B cell (primary cell): ENCODE measurements around the gene PARP16. TPM values are rescaled to one million over a fixed set of nuclear protein-coding genes. Genes with fewer than 3 reads are reported as not detected.

Source experiments
- ATAC-seq: fragments of 200-7000 bp; cut with Tn5 transposase; one replicate; pipeline ENCODE4 v1.10.0; 2021; ENCODE audit warnings: low read depth, mild to moderate bottlenecking, moderate number of reproducible peaks, moderate library complexity
- CTCF ChIA-PET: fragments of 350-600 bp; sonication (Branson Sonifier 250); formaldehyde crosslinking; loops from one replicate; lab custom pipeline; 2021; ENCODE audit warnings: antibody characterized with exemption, inconsistent platforms; lab: Charles Lee
- POLR2A ChIA-PET: fragments of 350-600 bp; sonication (Branson Sonifier 250); formaldehyde crosslinking; loops from one replicate; lab custom pipeline; 2021; ENCODE audit warnings: antibody characterized with exemption; lab: Charles Lee
- DNase-seq: peaks from one replicate; pipeline ENCODE4 v3.0.0; 2013
- H2AFZ ChIP-seq: 2 replicates; pipeline ENCODE4 v1.6.1; 2012; ENCODE audit warnings: mild to moderate bottlenecking, low read depth, low read length; ENCODE audit not compliant: insufficient read depth, poor library complexity, severe bottlenecking
- H3K27ac ChIP-seq, 2 donors: 1 replicate in 1 of 2; 2 replicates in 1 of 2; pipeline ENCODE4 v1.5.1; 2012 to 2013; ENCODE audit warnings: low read length in 2 of 2, mild to moderate bottlenecking in 2 of 2, moderate library complexity in 1 of 2
- H3K27me3 ChIP-seq, 4 experiments: fragments of 200-600 bp in 1 of 4; sonication (generic) in 1 of 4; replicated peaks in 1 of 4; 1 replicate in 2 of 4; 2 replicates in 2 of 4; pipeline versions ENCODE4 v1.6.1 to v1.7.0; 2013 to 2016; ENCODE audit warnings: low read length in 3 of 4, mild to moderate bottlenecking in 2 of 4, mixed read lengths in 1 of 4, moderate library complexity in 1 of 4; ENCODE audit not compliant: insufficient read depth in 4 of 4, control insufficient read depth in 3 of 4; ENCODE audit errors: control extremely low read depth in 1 of 4
- H3K36me3 ChIP-seq, 2 experiments: replicated peaks in 1 of 2; 1 replicate in 1 of 2; 2 replicates in 1 of 2; pipeline versions ENCODE4 v1.6.1 to v1.7.1; 2013; ENCODE audit warnings: low read length in 1 of 2; ENCODE audit not compliant: insufficient read depth in 2 of 2, control insufficient read depth in 1 of 2; ENCODE audit errors: control extremely low read depth in 1 of 2, extremely low read depth in 1 of 2
- H3K4me1 ChIP-seq, 2 donors: fragments of 200-600 bp in 1 of 2; sonication (generic) in 1 of 2; 1 replicate in 1 of 2; 2 replicates in 1 of 2; pipeline versions ENCODE4 v1.5.1 to v1.6.1; 2013 to 2017; ENCODE audit warnings: low read length in 2 of 2; ENCODE audit not compliant: control insufficient read depth in 2 of 2, insufficient read depth in 2 of 2
- H3K4me2 ChIP-seq: replicated peaks from 2 replicates; pipeline ENCODE3; 2012; ENCODE audit warnings: mild to moderate bottlenecking, low read depth, low read length; ENCODE audit not compliant: poor library complexity, severe bottlenecking
- H3K4me3 ChIP-seq, 5 experiments: fragments of 200-600 bp in 1 of 5; sonication (generic) in 1 of 5; 1 replicate in 3 of 5; 2 replicates in 2 of 5; pipeline versions ENCODE4 v1.5.1 to v1.7.0; 2011 to 2016; ENCODE audit warnings: low read length in 4 of 5, mild to moderate bottlenecking in 4 of 5, low read depth in 2 of 5, control low read depth in 1 of 5, moderate library complexity in 1 of 5; ENCODE audit not compliant: insufficient read depth in 1 of 5; ENCODE audit errors: control extremely low read depth in 1 of 5, extremely low read depth in 1 of 5
- H3K79me2 ChIP-seq: fragments of 200-600 bp; sonication (generic); one replicate; pipeline ENCODE4 v1.6.0; 2016; ENCODE audit warnings: low read length; ENCODE audit not compliant: control insufficient read depth, insufficient read depth
- H3K9ac ChIP-seq: fragments of 200-600 bp; sonication (generic); 2 replicates; pipeline ENCODE4 v1.6.1; 2017; ENCODE audit warnings: mild to moderate bottlenecking, low read length, moderate library complexity
- H3K9me3 ChIP-seq, 3 donors: one replicate each; pipeline versions ENCODE4 v1.6.1 to v1.7.1; 2013; ENCODE audit warnings: low read length in 2 of 3; ENCODE audit not compliant: control insufficient read depth in 2 of 3, insufficient read depth in 1 of 3; ENCODE audit errors: control extremely low read depth in 1 of 3
- H4K20me1 ChIP-seq: 2 replicates; pipeline ENCODE4 v1.6.0; 2012; ENCODE audit warnings: mild to moderate bottlenecking, low read length; ENCODE audit not compliant: insufficient read depth, control insufficient read depth, poor library complexity, severe bottlenecking
- H3K27ac Mint-ChIP-seq: one replicate; pipeline ENCODE4 v1.8.0; 2021; ENCODE audit warnings: mixed read lengths
- H3K27me3 Mint-ChIP-seq: one replicate; pipeline ENCODE4 v1.8.0; 2021; ENCODE audit warnings: mixed read lengths
- H3K4me1 Mint-ChIP-seq: one replicate; pipeline ENCODE4 v1.8.0; 2021; ENCODE audit warnings: mixed read lengths
- H3K4me3 Mint-ChIP-seq: one replicate; pipeline ENCODE4 v1.8.0; 2021; ENCODE audit warnings: mixed read lengths
- H3K9me3 Mint-ChIP-seq: one replicate; pipeline ENCODE4 v1.8.0; 2022; ENCODE audit warnings: mixed read lengths; ENCODE audit not compliant: insufficient read depth
- CTCF ChIP-seq: fragments of 200-600 bp; IDR thresholded peaks from one replicate; pipeline ENCODE4 v1.8.0; 2022; ENCODE audit warnings: antibody characterized with exemption, mild to moderate bottlenecking
- EZH2 ChIP-seq: IDR thresholded peaks from 2 replicates; pipeline ENCODE4 v1.6.1; 2012; ENCODE audit warnings: borderline replicate concordance, low read depth, mild to moderate bottlenecking, moderate library complexity, low read length; ENCODE audit not compliant: insufficient read depth, poor library complexity, severe bottlenecking
- WGBS: methylation state at CpG from one replicate; pipeline ENCODE4 v1.1.5; 2013; ENCODE audit warnings: missing lambda C conversion rate; ENCODE audit not compliant: insufficient coverage; 5-methylcytosine and 5-hydroxymethylcytosine counted together
- intact Hi-C: fragments of 100-400 bp; cut with micrococcal nuclease; formaldehyde crosslinking; loops from one replicate; pipeline ENCODE4 v1.10.0; 2022
- polyA plus RNA-seq: library from polyadenylated mRNA; depleted of rRNA; stranded (reverse); fragments of >200 nt; gene quantifications from 2 replicates; pipeline ENCODE4 v1.2.3, GENCODE V29; 2012
- total RNA-seq, 2 donors: library from RNA; stranded (reverse); fragments of 120-200 nt in 1 of 2; gene quantifications; 1 replicate in 1 of 2; 2 replicates in 1 of 2; pipeline versions ENCODE4 v1.2.3 to v1.2.4, GENCODE V29; 2013 to 2022

PARP16 gene
- total and polyA plus RNA-seq, 2 donors (not counting 1 experiment from before 2014, with no cell fraction given), result 18.2 to 19.1 TPM

GRCh38 chr15:65209701-65210643 is 76.7 kb downstream of the PARP16 start:
- Histone ChIP-seq H3K9ac (no peak overlapping the region), H3K27me3 (no peaks in the 10 kb centered on the region), H3K4me1 (no peaks in the 10 kb centered on the region), H3K4me3 (no peak overlapping the region), H3K79me2 (no peaks in the 10 kb centered on the region), H3K27ac (no peak overlapping the region), H3K4me2 (no peak overlapping the region), H3K36me3 (no peaks in the 10 kb centered on the region), H3K9me3 (no peaks in the 10 kb centered on the region), H4K20me1 (no peaks in the 10 kb centered on the region), H2AFZ (no peak overlapping the region)
- ChIA-PET CTCF (no interaction called here), POLR2A (no interaction called here)
- no peak for TF ChIP-seq EZH2
- TF ChIP-seq CTCF, result no peak
- Mint-ChIP-seq H3K27ac (no peak overlapping the region), H3K4me1 (no peaks in the 10 kb centered on the region), H3K4me3 (no peak overlapping the region), H3K9me3 (no peaks in the 10 kb centered on the region), H3K27me3 (peaks cover 8% of the 10 kb centered on the region)
- DNase-seq, result no peak
- intact Hi-C loops, result no loop called here
- WGBS, result 94% methylated on average over 15 of the region's 17 CpGs
- no peak for ATAC-seq

GRCh38 chr15:65208647-65209046 is 78.0 kb downstream of the PARP16 start:
- Histone ChIP-seq H3K9ac (no peak overlapping the region), H2AFZ (no peak overlapping the region), H3K4me1 (no peaks in the 10 kb centered on the region), H3K4me2 (no peak overlapping the region), H3K27ac (no peak overlapping the region), H3K9me3 (no peaks in the 10 kb centered on the region), H4K20me1 (no peaks in the 10 kb centered on the region), H3K4me3 (no peak overlapping the region), H3K36me3 (no peaks in the 10 kb centered on the region), H3K27me3 (no peaks in the 10 kb centered on the region), H3K79me2 (no peaks in the 10 kb centered on the region)
- Mint-ChIP-seq H3K27ac (no peak overlapping the region), H3K27me3 (peaks cover 8% of the 10 kb centered on the region), H3K9me3 (no peaks in the 10 kb centered on the region), H3K4me3 (no peak overlapping the region), H3K4me1 (no peaks in the 10 kb centered on the region)
- no CpG with 5 or more reads among the region's 2 CpGs for WGBS
- ChIA-PET CTCF (interaction anchor here (0.6 kb wide), 1 partner anchor 175 kb away, joined by 4 read pairs; no protein-coding TSS in a partner anchor), POLR2A (no interaction called here)
- ATAC-seq (no peak), DNase-seq (no peak)
- intact Hi-C loops, result no loop called here
- TF ChIP-seq CTCF (no peak), EZH2 (no peak)
